ENCODE measurements around the gene PAGE4.

DNA sequence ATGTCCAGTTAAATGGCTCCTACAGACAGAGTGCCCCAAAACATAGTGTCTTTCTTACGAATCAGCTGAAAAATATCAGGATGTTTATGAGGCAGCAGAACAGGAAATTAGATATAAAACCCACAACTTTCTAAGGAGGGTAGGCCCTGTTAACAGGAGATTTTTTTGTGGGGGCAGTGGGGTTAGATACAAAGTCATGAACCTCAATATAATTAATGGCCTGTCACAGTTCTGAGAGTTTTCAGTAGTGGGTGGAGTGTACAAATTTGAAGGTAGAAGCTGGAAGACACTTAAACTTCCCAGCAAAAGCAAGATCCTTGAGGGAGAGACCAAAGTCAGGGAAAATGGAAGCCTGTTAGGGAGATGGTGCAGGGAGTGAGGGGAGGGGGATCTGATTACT, 17.4 kb downstream of the PAGE4 start:
- no peak for TF ChIP-seq TAF1 (conservative IDR thresholded peaks at IDR 0.05)
- TF ChIP-seq, protein P1, sequence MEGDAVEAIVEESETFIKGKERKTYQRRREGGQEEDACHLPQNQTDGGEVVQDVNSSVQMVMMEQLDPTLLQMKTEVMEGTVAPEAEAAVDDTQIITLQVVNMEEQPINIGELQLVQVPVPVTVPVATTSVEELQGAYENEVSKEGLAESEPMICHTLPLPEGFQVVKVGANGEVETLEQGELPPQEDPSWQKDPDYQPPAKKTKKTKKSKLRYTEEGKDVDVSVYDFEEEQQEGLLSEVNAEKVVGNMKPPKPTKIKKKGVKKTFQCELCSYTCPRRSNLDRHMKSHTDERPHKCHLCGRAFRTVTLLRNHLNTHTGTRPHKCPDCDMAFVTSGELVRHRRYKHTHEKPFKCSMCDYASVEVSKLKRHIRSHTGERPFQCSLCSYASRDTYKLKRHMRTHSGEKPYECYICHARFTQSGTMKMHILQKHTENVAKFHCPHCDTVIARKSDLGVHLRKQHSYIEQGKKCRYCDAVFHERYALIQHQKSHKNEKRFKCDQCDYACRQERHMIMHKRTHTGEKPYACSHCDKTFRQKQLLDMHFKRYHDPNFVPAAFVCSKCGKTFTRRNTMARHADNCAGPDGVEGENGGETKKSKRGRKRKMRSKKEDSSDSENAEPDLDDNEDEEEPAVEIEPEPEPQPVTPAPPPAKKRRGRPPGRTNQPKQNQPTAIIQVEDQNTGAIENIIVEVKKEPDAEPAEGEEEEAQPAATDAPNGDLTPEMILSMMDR (IDR thresholded peaks at IDR 0.05; ENCODE audit: low read depth, low read length, missing input control), result no peak
- TF ChIP-seq RAD21 (IDR thresholded peaks at IDR 0.05), result no peak
- TF ChIP-seq YY1 (IDR thresholded peaks at IDR 0.05), result no peak
- TF ChIP-seq JUND (IDR thresholded peaks at IDR 0.05), result no peak
- TF ChIP-seq, protein P2, sequence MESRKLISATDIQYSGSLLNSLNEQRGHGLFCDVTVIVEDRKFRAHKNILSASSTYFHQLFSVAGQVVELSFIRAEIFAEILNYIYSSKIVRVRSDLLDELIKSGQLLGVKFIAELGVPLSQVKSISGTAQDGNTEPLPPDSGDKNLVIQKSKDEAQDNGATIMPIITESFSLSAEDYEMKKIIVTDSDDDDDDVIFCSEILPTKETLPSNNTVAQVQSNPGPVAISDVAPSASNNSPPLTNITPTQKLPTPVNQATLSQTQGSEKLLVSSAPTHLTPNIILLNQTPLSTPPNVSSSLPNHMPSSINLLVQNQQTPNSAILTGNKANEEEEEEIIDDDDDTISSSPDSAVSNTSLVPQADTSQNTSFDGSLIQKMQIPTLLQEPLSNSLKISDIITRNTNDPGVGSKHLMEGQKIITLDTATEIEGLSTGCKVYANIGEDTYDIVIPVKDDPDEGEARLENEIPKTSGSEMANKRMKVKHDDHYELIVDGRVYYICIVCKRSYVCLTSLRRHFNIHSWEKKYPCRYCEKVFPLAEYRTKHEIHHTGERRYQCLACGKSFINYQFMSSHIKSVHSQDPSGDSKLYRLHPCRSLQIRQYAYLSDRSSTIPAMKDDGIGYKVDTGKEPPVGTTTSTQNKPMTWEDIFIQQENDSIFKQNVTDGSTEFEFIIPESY (IDR thresholded peaks at IDR 0.05), result no peak
- no peak for TF ChIP-seq SP1 (IDR thresholded peaks at IDR 0.05)
- no peak for TF ChIP-seq HNF4A (conservative IDR thresholded peaks at IDR 0.05)
- TF ChIP-seq, protein P3, sequence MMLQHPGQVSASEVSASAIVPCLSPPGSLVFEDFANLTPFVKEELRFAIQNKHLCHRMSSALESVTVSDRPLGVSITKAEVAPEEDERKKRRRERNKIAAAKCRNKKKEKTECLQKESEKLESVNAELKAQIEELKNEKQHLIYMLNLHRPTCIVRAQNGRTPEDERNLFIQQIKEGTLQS (IDR thresholded peaks at IDR 0.05), result no peak
- no peak for TF ChIP-seq RXRA (IDR thresholded peaks at IDR 0.05)
- no peak for TF ChIP-seq FOXA1 (IDR thresholded peaks at IDR 0.05)
